ENCODE data around the gene IGFALS.

The IGFALS gene

DNA sequence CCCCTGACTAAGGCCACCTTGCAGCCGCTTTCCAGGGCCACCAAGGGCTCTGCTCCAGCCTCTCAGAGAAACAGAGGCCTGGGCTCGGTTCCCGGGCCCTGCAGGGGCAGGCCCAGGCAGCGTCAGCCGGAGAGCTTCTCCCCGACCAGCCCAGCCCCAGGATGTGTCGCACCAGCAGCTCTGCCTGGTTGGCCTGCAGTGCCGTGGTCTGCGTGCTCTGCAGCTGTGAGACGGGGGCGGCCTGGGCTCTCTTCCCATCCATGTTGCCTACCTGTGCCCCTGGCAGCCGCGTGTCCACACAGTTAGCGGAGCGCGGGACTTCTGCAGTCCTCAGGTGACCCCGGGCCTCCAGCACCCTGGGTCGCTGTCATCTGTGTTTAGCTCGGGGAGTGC is 4.8 kb downstream of the IGFALS start:
- TF ChIP-seq, protein P1, sequence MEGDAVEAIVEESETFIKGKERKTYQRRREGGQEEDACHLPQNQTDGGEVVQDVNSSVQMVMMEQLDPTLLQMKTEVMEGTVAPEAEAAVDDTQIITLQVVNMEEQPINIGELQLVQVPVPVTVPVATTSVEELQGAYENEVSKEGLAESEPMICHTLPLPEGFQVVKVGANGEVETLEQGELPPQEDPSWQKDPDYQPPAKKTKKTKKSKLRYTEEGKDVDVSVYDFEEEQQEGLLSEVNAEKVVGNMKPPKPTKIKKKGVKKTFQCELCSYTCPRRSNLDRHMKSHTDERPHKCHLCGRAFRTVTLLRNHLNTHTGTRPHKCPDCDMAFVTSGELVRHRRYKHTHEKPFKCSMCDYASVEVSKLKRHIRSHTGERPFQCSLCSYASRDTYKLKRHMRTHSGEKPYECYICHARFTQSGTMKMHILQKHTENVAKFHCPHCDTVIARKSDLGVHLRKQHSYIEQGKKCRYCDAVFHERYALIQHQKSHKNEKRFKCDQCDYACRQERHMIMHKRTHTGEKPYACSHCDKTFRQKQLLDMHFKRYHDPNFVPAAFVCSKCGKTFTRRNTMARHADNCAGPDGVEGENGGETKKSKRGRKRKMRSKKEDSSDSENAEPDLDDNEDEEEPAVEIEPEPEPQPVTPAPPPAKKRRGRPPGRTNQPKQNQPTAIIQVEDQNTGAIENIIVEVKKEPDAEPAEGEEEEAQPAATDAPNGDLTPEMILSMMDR (IDR thresholded peaks at IDR 0.05; ENCODE audit: borderline replicate concordance, insufficient read depth, low read depth, low read length), result no peak

DNA sequence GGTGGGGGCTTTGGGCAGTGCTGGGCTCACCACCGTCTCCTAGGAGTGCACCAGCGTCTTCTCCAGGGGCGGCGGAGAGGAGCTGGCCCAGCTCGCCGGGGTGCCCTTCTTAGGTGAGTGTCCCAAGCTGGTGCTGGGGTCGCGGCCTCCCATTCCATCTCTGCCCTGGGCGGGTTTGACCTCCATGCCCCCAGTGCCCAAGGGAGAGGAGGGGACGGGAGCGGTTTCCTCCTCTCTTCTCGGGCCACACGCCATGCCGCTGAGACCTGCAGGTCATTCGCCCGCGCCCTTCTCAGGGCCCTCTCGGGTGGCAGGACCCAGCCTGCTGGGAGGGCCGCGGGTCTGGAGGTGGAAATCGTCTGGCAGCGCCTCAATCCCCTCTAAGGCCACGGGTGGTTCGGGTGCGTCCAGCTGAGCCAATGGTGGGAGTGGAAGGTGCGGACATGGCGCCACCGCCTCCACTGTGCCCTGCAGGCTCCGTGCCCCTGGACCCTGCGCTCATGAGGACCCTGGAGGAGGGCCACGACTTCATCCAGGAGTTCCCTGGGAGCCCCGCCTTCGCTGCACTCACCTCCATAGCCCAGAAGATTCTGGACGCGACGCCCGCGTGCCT is 5.3 kb downstream of the IGFALS start:
- H3K4me3 ChIP-seq (ENCODE audit: low read depth, low read length), result no peak overlapping the region
- TF ChIP-seq, protein P1 (IDR thresholded peaks at IDR 0.05; ENCODE audit: borderline replicate concordance, insufficient read depth, low read depth, low read length), result no peak

More for the DNA sequence above, 4.8 kb downstream of the IGFALS start:
- no peak overlapping the region for H3K4me3 ChIP-seq (ENCODE audit: low read depth, low read length)

DNA sequence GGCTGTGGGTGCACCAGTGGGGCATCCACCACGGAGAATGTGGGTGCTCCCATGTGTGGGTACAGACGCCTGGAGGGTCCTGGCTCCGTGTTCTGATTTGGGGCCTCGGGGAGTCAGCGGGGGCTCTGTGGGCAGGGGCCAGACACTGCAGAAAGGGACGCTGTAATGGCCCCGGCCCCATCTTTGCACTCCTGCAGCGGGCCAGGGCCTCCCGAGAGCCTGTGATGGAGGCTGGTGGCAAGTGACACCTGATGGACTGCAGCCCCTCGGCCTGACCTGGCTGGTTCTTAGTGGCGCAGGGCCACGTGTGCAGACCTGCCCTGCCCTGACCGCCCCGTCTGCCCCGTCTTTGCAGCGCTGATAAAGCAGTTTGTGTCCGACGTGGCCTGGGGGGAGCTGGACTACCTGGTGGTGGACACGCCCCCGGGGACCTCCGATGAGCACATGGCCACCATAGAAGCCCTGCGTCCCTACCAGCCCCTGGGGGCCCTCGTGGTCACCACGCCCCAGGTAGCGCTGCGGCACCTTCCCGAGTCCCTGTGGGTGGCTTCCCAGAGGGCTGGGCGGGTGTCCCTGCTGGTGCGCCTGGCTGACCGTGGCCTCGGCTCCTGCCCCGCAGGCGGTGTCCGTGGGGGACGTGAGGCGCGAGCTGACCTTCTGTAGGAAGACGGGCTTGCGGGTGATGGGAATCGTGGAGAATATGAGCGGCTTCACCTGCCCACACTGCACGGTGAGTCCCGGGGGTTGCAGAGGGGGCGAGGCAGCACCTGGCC is 6.0 kb downstream of the IGFALS start:
- TF ChIP-seq, protein P1 (IDR thresholded peaks at IDR 0.05; ENCODE audit: borderline replicate concordance, insufficient read depth, low read depth, low read length), result no peak
- H3K4me3 ChIP-seq (ENCODE audit: low read depth, low read length), result no peak overlapping the region

DNA sequence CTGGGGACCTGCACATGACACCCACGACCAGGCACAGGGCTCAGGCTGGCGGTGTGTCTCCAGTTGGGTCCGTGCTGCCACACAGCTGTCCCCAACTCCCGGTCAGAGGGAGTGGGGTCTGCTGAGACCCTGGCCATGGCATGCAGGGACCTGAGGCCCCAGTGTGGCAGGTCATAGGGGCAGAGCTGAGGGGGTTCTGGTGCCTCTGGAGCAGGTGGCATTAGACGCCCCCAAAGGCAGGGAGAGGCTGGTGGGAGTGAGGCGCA is 6.5 kb downstream of the IGFALS start:
- TF ChIP-seq, protein P1 (IDR thresholded peaks at IDR 0.05; ENCODE audit: borderline replicate concordance, insufficient read depth, low read depth, low read length), result no peak
- no peak overlapping the region for H3K4me3 ChIP-seq (ENCODE audit: low read depth, low read length)

DNA sequence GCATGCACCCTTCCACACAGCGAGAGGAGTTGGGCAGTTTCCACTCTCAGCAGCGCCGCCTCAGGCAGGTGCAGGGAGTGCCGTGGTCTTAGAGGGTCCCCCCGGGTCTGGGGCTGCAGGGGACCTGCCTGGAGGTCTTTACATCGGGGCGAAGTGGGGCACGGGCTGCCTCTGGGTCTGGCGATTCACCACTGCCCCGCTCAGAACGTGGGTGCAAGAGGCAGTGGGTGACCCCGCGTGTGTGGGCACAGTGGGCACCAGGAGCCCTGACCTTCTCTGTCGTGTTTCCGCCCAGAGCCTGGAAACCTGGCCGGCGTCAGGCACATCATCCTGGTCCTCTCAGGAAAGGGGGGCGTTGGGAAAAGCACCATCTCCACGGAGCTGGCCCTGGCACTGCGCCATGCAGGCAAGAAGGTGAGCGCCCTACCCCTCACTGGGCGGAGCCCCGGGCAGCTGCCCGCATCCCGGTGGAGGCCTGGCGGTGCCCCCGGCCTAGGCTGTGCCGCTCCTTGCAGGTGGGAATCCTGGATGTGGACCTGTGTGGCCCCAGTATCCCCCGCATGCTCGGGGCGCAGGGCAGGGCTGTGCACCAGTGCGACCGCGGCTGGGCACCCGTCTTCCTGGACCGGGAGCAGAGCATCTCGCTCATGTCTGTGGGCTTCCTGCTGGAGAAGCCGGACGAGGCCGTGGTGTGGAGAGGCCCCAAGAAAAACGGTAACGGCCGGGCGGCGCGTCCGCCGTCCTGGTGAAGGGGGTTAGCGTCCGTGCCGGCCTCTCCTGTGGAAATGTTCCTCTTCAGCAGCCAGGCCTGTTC is 7.1 kb downstream of the IGFALS start:
- TF ChIP-seq, protein P1 (IDR thresholded peaks at IDR 0.05; ENCODE audit: borderline replicate concordance, insufficient read depth, low read depth, low read length), result no peak
- no peak overlapping the region for H3K4me3 ChIP-seq (ENCODE audit: low read depth, low read length)

DNA sequence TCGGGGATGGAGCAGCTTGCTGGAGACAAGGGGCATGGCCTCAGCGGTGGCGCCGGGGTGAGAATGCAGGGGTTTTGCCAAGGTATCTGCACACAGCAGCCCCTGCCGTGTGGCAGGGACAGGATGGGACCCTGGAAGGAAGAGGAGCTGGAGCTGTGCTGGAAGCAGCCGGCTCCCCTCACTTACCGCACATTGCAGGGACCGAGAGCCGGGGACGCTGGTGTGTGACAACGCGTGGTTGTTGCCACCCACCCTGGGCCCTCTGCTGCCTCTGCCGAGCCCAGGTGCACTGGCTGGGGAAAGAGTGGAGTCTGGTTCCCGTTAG is 7.7 kb downstream of the IGFALS start:
- no peak overlapping the region for H3K4me3 ChIP-seq (ENCODE audit: low read depth, low read length)
- TF ChIP-seq, protein P1 (IDR thresholded peaks at IDR 0.05; ENCODE audit: borderline replicate concordance, insufficient read depth, low read depth, low read length), result no peak
